Raji (cell line): ENCODE data around the gene GJA9.

Experiments used
- POLR2A ChIP-seq: IDR thresholded peaks from 2 replicates; pipeline ENCODE4 v1.6.1; 2011; ENCODE audit warnings: low read depth, low read length, control low read depth; ENCODE audit not compliant: insufficient read depth

The GJA9 gene

DNA sequence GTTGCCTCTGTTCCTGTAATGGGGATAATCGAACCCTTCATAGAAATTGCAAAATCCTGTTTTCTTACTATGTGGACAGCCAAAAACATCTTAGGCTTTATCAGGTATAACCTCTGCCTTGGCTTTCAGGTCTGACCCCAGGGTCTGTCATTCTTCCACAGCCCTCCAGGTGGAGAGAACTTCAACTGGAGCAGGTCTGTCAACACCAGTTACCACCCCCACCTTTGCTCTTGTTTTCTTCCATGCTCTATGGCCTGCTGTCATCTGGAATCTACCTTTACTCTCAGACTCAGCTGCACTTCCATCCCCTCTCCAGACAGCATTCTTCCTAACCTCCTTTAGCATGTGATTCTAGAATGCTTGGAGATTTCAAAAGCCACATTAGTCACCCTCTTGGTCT is 10.4 kb upstream of the GJA9 start:
- no peak for TF ChIP-seq POLR2A

DNA sequence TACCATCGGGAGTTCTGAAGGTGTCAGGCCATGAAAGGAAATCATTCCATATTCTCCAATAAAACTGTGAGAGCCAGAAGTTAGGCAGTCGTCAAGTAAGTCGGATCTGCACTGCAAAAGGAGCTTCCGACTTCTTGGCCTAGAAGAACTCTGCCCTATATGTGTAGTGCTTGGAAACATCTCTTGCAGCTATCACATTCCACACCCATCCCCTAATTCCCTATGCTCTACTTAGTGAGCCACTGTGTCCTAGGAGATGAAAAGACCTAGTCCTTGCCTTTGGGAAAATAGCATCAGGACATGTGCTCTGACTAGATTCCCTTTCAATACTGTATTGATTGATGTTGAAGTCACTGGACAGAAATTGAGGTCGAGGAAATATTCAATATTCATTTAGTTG is 8.2 kb upstream of the GJA9 start:
- no peak for TF ChIP-seq POLR2A

DNA sequence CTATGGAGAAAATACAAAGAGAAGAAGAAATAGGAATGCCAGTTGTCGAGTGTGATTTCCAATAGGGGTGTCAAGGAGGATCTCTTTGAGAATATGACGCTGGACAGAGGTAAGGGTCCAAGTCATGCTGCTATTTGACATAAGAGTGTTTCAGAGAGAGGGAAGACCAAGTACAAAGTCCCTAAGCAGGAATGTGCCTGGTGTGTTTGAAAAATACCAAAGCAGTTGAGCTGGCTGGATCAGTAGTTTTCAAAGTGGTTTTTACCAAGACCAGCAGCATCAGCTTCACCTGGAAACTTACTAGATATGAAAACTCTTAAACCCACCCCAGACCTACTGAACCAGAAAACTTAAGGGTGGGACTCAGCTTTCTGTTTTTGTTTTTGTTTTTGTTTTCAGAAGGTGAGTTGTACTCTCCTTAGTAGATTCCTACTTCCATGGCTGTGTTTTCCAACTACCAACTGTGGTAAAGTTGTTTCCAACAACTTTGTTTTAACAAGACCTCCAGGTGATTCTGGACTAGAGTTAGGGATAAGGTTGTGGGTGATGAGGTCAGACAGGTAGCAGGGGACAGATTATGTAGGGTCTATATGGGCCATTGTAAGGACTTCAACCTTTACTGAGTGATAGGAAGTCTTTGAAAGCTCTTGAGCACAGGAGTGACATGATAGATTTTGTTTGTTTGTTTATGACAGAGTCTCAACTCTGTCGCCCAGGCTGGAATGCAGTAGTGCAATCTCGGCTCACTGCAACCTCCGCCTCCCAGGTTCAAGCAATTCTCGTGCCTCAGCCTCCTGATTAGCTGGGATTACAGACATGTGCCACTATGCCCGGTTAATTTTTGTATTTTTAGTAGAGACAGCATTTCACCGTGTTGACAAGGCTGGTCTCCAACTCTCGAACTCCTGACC is 7.3 kb upstream of the GJA9 start:
- TF ChIP-seq POLR2A, result no peak

DNA sequence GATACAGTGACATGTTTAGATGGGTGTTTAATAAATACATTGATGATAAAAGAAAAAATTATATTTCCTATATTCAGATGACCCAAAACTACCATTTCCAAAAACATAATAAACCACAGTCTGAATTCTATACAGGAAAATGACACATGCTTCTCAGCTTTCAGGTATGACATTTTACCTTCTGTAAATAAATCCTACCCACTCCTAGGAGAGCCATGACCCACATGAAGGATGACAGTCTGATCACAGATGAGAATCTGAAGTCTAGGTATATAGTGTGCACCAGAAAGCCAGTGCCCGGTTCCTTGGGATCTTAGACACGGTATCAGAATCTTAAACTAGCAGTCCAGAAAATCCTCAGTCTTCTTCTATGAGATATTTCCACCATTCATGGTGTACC is 3.7 kb upstream of the GJA9 start:
- no peak for TF ChIP-seq POLR2A

DNA sequence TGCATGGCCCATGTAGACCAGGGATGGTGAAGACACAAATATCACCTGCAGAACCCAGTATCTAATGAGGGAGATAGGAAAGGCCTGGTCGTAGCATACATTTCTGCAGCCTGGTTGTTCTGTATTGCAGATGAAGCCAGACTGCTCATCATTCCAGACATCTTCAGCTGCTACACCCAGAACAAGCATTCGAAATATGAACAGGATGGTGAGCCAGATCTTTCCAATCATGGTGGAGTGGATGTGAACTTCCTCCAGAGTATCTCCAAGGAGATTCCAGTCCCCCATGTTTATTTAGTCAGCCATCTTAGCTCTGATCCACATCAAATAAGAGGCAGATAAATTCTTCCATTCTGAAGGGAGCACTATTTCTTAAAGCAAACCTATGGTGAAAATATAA is 5.6 kb downstream of the GJA9 start:
- no peak for TF ChIP-seq POLR2A

DNA sequence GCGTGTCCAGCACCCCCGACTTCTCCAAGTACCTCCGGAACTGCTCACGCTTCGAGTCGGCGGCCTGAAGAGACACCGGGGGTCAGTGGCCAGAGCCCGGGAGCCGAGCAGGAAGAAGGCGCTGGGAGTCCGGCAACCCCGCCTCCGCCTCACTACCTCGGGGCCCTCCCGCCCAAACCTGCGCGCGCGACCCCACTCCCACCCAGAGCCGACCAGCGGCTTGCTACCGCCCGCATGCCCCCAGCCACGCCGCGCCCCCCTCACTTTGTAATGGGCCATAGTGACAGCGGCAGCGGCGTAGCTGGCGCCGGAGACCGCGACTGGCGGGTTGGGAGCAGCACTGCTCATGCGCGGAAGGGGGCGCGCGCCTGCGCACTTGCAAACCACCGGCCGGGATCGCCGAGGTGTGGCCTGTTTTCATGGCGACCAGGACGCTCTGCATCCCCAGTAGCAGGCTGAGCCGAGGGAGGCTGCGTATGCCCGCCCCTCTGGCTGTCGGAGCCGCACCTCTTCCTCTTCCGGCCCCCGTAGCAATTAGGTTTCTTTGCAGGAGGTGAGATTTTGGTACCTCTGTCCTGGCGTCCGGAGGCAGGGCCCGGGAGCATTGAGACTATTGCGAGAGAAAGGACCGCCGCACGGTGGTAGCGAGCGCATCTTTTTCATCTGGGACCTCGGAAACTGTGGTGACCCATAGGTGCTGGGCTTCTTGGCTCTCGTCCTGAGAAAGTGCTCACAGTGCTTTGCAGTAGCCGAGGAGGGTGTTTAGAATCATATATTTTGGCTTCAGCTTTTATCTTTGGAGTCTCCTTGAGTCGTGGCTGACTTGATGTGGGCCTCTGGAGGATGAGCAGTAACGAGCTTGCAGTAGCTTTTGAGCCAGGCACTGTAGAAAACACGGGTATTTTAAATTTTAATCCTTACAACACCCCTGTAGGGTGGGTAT is 8.1 kb downstream of the GJA9 start, which contains the start of gene MYCBP:
Gene MYCBP (minus strand): TSS at position 322 of the 943 bp plus-strand sequence. CDS start 43 bp downstream, at position 279.
- peak; percentile 81 for TF ChIP-seq POLR2A

DNA sequence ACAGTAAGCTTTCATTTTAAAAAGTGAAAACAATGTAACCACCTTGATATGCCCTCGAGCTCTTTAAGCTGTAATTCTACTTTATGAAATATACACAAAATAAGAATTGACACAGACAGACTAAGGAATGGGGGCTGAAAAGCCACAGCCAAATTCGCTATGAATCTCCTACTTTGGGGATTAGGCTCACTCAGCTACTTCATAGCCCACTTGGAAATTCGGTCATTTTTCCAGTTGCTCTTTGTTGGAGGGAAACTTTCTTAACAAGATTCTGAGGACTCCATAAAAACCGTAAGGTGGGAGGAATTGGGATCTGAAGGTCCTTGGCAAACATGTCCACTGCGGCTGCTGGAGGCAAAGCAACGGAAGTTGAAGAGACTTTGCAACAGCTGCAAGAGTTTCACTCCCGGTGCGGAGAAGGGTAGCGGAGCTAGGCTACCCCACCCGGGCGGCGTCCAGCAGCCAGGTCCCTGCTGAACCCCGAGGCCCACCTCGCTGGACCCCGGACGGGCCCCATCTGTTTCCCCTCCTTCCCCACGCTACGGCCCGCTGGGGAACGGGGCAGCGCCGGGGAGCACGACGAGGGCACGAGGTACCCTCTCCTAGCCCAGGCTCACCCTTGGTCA is 8.9 kb downstream of the GJA9 start:
- TF ChIP-seq POLR2A, result no peak

DNA sequence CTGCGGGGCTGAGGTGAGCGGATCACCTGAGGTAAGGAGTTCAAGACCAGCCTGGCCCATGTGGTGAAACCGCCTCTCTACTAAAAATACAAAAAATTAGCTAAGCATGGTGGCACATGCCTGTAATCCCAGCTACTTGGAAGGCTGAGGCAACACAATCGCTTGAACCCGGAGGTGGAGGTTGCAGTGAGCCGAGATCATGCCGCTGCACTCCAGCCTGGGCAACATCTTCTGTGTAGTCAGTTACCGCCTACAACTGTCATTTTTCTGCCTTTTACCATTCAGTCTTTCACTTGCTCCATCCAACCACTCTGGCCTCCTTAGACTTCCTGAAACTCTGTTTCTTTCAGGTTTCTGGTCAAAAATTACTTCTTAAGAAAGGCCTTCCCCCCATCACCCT is 10.4 kb downstream of the GJA9 start:
- TF ChIP-seq POLR2A, result no peak

DNA sequence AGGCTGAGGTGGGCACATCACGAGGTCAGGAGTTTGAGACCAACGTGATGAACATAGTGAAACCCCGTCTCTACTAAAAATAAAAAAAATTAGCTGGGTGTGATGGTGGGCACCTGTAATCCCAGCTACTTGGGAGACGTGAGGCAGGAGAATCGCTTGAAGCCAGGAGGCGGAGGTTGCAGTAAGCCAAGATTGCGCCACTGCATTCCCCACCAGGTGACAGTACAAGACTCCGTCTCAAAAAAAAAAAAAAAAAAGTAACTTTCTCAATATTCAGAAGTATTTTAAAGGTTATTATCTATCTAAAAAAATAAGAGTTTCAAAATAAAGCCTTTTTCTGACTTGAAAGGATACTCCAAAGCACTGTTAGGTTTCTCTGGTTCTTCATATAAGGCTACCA is 14.2 kb downstream of the GJA9 start:
- no peak for TF ChIP-seq POLR2A

DNA sequence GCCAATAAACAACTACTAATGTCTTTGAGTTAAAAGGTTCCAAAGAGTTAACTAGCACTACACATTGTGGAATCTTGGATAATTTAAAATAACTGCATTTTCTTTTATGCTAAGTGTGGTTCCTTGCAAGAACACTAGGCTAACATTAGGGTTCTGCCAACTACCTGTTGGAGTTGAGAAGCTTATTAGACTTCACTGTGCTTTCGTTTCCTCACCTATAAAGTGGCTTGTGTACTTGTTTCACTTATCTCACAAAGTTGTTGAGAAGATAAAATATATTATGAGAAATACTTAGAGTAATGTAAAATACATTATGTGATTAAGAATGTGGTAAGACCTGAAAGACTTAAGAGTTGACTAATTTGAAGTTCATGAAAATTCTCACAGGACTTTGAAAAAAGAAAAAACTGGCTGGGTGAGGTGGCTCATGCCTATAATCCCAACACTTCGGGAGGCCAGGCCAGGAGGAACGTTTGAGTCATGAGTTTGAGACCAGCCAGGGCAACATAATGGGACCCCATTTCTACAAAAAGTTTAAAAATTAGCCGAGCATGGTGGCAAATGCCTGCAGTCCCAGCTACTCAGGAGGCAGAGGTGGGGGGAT is 16.2 kb downstream of the GJA9 start:
- no peak for TF ChIP-seq POLR2A

DNA sequence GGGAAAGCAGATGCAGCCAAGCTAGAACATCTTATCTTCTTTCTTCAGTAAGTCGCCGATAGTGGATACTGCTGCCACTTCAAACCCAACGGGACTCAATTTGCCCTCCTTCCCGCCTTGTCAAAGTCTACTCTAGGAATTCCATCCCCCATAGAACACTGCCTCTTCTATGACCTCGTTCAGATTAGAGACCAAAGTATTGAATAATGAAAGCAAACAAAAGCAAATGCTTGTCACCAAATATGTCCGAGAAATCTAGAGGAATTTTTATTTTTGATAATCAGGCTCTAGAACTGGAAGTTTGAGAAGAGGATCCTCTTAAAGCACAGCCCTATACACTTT is 21.0 kb downstream of the GJA9 start:
- no peak for TF ChIP-seq POLR2A

DNA sequence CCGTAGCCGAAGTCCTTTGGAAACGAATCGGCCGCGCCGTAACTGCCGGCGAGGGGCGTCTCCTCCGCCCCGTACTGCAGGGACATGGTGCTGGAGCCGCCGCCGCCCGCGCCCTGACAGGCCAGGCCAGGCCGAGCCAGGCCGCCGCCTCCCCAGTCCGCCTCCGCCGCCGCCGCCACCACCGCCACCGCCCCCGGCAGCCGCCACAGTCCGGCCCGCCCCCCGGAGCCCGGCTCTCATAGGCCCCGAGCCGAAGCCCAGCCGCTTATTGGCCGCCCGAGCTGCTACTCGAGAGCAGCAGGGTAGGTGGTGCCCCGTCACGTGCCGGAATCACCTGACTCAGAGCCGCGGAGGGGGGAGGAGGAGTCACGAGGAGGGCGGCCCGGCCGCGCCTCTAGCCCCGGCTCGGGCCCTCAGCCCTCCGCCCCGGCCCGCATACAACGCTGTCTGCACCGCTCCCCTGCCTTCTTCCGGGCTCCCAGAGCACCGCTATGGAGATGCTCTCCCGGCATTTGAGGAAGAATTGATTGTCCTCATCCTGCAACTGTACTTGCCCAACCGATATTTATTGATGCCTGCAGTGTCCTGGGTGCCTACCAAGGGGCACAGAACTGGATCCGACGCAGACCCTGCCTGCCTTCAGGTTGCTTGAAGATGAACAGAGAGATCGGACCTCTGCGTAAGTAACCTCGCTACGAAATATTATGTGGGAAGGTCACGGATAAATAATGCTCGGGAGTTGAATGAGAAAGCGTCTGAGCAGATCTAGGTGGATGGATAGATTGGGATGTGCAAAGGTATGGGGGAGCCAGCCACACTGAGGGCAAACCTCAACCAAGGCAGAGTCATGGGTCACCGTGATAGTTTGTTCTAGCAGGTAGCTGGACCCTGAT is 21.6 kb downstream of the GJA9 start, which contains the start of gene RRAGC:
Gene RRAGC (minus strand): TSS at position 212 of the 893 bp plus-strand sequence. CDS start 126 bp downstream, at position 86.
- TF ChIP-seq POLR2A, result peak; percentile 79; the same call in 1 of the 2 replicates

DNA sequence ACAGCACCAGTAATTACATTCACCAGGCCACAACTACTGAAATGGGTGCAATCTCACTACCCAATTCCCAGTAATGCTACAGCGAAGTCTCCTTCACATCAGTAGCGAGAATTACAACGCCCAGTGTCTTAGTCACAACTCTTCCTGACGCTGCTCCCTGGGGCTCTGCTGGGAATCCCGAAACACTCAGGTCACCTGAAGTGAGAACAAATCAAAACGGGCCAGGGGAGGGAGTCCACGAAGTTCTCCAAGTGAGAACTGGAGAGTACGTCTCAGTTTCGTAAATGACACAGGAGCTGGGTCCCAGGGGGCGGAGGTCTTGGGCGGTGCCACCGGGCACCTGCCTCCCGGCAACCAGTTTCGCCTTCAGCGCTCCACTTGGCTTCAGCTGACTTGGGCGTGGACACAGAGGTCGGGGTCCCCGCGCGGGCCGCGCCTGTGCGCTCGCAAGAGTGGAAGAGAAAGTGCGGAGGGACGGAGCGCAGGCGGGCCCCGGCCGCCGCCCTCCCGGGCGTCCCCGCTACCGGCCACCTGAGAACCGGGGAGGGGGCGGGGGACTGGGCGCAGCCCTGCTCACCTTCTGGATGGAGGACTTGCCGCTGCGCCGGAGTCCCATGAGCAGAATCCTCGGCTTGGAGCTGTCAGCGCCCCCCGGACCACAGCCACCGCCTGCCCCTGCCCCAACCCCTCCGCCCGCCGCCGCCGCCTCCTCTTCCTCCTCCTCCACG is 22.4 kb downstream of the GJA9 start:
- TF ChIP-seq POLR2A, result no peak
